Heart left ventricle (tissue), 16 donors: ENCODE data around the gene CNTN4. TPM values are rescaled to one million over a fixed set of nuclear protein-coding genes. Genes with fewer than 3 reads are reported as not detected.

Experiments used
- ATAC-seq, 4 donors: fragments of 200-7000 bp; cut with Tn5 transposase; one replicate each; pipeline ENCODE4 v1.9.1; 2020 to 2022; ENCODE audit warnings: moderate library complexity in 4 of 4, mild to moderate bottlenecking in 3 of 4, moderate number of reproducible peaks in 1 of 4
- DNase-seq, 5 donors: peaks; one replicate each; pipeline ENCODE4 v3.0.0-alpha.2; 2020
- H3K27ac ChIP-seq, 12 donors: fragments of 200-600 bp; sonication (generic) in 4 of 12; one replicate each; pipeline versions ENCODE4 v1.5.0 to v1.8.0; 2016 to 2022; ENCODE audit warnings: mild to moderate bottlenecking in 2 of 12
- H3K27me3 ChIP-seq, 9 donors: fragments of 200-600 bp; sonication (generic) in 2 of 9; one replicate each; pipeline versions ENCODE4 v1.5.1 to v1.8.0; 2016 to 2022; ENCODE audit warnings: mild to moderate bottlenecking in 3 of 9
- H3K36me3 ChIP-seq, 9 donors: fragments of 200-600 bp; sonication (generic) in 2 of 9; one replicate each; pipeline versions ENCODE4 v1.5.0 to v1.8.0; 2018 to 2022; ENCODE audit warnings: mild to moderate bottlenecking in 2 of 9
- H3K4me1 ChIP-seq, 12 donors: fragments of 200-600 bp; sonication (generic) in 4 of 12; one replicate each; pipeline versions ENCODE4 v1.5.0 to v1.8.0; 2016 to 2022; ENCODE audit warnings: mild to moderate bottlenecking in 3 of 12
- H3K4me3 ChIP-seq, 12 donors: fragments of 200-600 bp; sonication (generic) in 4 of 12; one replicate each; pipeline versions ENCODE4 v1.5.0 to v1.8.0; 2017 to 2022; ENCODE audit warnings: mild to moderate bottlenecking in 9 of 12, moderate library complexity in 4 of 12
- H3K9me3 ChIP-seq, 12 donors: fragments of 200-600 bp; sonication (generic) in 4 of 12; one replicate each; pipeline versions ENCODE4 v1.5.0 to v1.8.0; 2016 to 2022; ENCODE audit warnings: mild to moderate bottlenecking in 1 of 12
- CTCF ChIP-seq, 12 donors: fragments of 200-600 bp; sonication (generic) in 4 of 12; IDR thresholded peaks; one replicate each; pipeline versions ENCODE4 v1.5.0 to v1.8.0; 2018 to 2022; ENCODE audit warnings: antibody characterized with exemption in 12 of 12, mild to moderate bottlenecking in 5 of 12
- POLR2A ChIP-seq, 2 donors: fragments of 450-650 bp; IDR thresholded peaks; one replicate each; pipeline ENCODE4 v1.6.1; 2017; ENCODE audit warnings: antibody characterized with exemption in 2 of 2, mild to moderate bottlenecking in 2 of 2, moderate library complexity in 2 of 2
- WGBS, 4 donors: extraction: QIAGEN DNeasy Blood & Tissue Kit in 2 of 4; methylation state at CpG; one replicate each; pipeline versions ENCODE4 v1.1.5 to v1.1.7; 2013 to 2018; 5-methylcytosine and 5-hydroxymethylcytosine counted together
- intact Hi-C, 10 donors: fragments of 100-400 bp; cut with DNase I; formaldehyde crosslinking; loops; one replicate each; pipeline versions ENCODE4 v1.11.1 to v1.14.2; 2022
- polyA plus RNA-seq, 2 donors: library from polyadenylated mRNA; stranded (reverse); fragments of 200-250 nt; gene quantifications; one replicate each; pipeline ENCODE4 v1.2.3, GENCODE V29; 2013
- total RNA-seq, 9 donors: library from RNA; depleted of rRNA in 2 of 9; stranded (reverse); fragments of >200 nt in 2 of 9; fragmentation: NEBNext Ultra II Directional in 3 of 9; extraction: Animal tissue kit (Norgen Biotek cat#: 25700) in 3 of 9; gene quantifications; one replicate each; pipeline versions ENCODE4 v1.1.0 to v1.2.4, GENCODE V29; 2016 to 2023
- donor health status: ischemic (EF 13 %, LVEDD 7.1; RV severe dilation, severe dysfunction).
- donor health status: healthy with polysubstance abuse.
- donor health status: DM: no; HTN: yes; CAD: no.
- donor health status: DM: no; HTN: no; CAD: no.
- donor health status: ischemic (EF 25% LVEDD 6.9; RV normal size, moderate dysfunction).
- donor health status: ischemic (EF 25% LVEDD 5.7; RV mildly dilated, moderate dysfunction).
- donor health status: healthy.
- donor health status: DM: yes; HTN: yes; CAD: no.
- donor health status: ischemic (EF 35%, LVEDD 5.7; RV mildly dilated, moderate dysfunction).
- donor health status: nonischemic (EF 11% LVEDD 7.7; RV severe dilation, severe dysfunction).
- donor health status: DM: yes; HTN: yes; CAD: no.
- donor health status: PGD.
- donor health status: ischemic (EF 29% LVEDD 5.4; RV normal size, mild dysfunction).
- donor health status: nonischemic (EF 23%, LVEDD 6.1; RV moderate dilation, normal function).

Gene CNTN4
- total and polyA plus RNA-seq, 11 donors = 0.30 to 6.7 (median 1.2) TPM

- Histone ChIP-seq H3K27ac (no peak overlapping the region), H3K36me3 (no peaks in the 10 kb centered on the region), H3K9me3 (no peaks in the 10 kb centered on the region), H3K4me1 (peaks cover 0 to 6% (median 0%) of the 10 kb centered on the region in 12 donors), H3K27me3 (no peaks in the 10 kb centered on the region), H3K4me3 (no peak overlapping the region)
- intact Hi-C loops = no loop called here
- ATAC-seq (no peak), DNase-seq (no peak)
- TF ChIP-seq CTCF (IDR thresholded peaks at IDR 0.05) (no peak), POLR2A (IDR thresholded peaks at IDR 0.05) (no peak)
- WGBS, 4 donors = 84 to 88% (median 85%) methylated on average over 2 of the region's 2 CpGs
These were observed 360.1 kb downstream of the CNTN4 start for GRCh38 chr3:2458816-2459215.

GRCh38 chr3:2465842-2466241, 367.2 kb downstream of the CNTN4 start:
- peaks cover 0 to 10% (median 0%) of the 10 kb centered on the region in 12 donors for H3K4me1 ChIP-seq
- DNase-seq (no peak), ATAC-seq (peak; percentile 47 to 62 (median 58))
- no peak overlapping the region for H3K27ac ChIP-seq
- TF ChIP-seq POLR2A (IDR thresholded peaks at IDR 0.05) (no peak), CTCF (IDR thresholded peaks at IDR 0.05) (no peak)
- no peaks in the 10 kb centered on the region for H3K36me3 ChIP-seq
- no peak overlapping the region for H3K4me3 ChIP-seq
- intact Hi-C loops = no loop called here
- H3K9me3 ChIP-seq = no peaks in the 10 kb centered on the region
- no peaks in the 10 kb centered on the region for H3K27me3 ChIP-seq
- 23 to 46% (median 44%) methylated on average over 1 of the region's 1 CpG for WGBS, 4 donors

- H3K9me3 ChIP-seq = no peaks in the 10 kb centered on the region
- TF ChIP-seq POLR2A (IDR thresholded peaks at IDR 0.05) = no peak
- intact Hi-C loops = no loop called here
- peaks cover 0 to 10% (median 0%) of the 10 kb centered on the region in 12 donors for H3K4me1 ChIP-seq
- H3K36me3 ChIP-seq = no peaks in the 10 kb centered on the region
- H3K27me3 ChIP-seq = no peaks in the 10 kb centered on the region
- no peak for ATAC-seq
- 77 to 85% (median 81%) methylated on average over 4 of the region's 4 CpGs for WGBS, 4 donors
- H3K4me3 ChIP-seq = no peak overlapping the region
- H3K27ac ChIP-seq = no peak overlapping the region
- no peak for DNase-seq
These were observed 370.1 kb downstream of the CNTN4 start for GRCh38 chr3:2468816-2469215.

GRCh38 chr3:2476996-2477395, 378.3 kb downstream of the CNTN4 start:
- DNase-seq (no peak), ATAC-seq (no peak)
- intact Hi-C loops = no loop called here
- TF ChIP-seq POLR2A (IDR thresholded peaks at IDR 0.05) (no peak), CTCF (IDR thresholded peaks at IDR 0.05) (no peak)
- H3K4me3 ChIP-seq = no peak overlapping the region
- H3K4me1 ChIP-seq = no peaks in the 10 kb centered on the region
- H3K36me3 ChIP-seq = no peaks in the 10 kb centered on the region
- H3K27ac ChIP-seq = no peak overlapping the region
- no peaks in the 10 kb centered on the region for H3K27me3 ChIP-seq
- peaks cover 0 to 5% (median 0%) of the 10 kb centered on the region in 12 donors for H3K9me3 ChIP-seq

GRCh38 chr3:2477620-2478019, 379.0 kb downstream of the CNTN4 start:
- Histone ChIP-seq H3K4me1 (no peaks in the 10 kb centered on the region), H3K27me3 (no peaks in the 10 kb centered on the region), H3K27ac (no peak overlapping the region), H3K9me3 (peaks cover 0 to 5% (median 0%) of the 10 kb centered on the region in 12 donors), H3K36me3 (no peaks in the 10 kb centered on the region), H3K4me3 (no peak overlapping the region)
- TF ChIP-seq POLR2A (IDR thresholded peaks at IDR 0.05) = no peak
- TF ChIP-seq CTCF (IDR thresholded peaks at IDR 0.05) = no peak
- no peak for DNase-seq
- 85 to 92% (median 88%) methylated on average over 5 of the region's 5 CpGs for WGBS, 4 donors
- ATAC-seq = no peak
- intact Hi-C loops = no loop called here
